Ovary (tissue), 9 donors: ENCODE results near the gene MOSMO. TPM values are rescaled to one million over a fixed set of nuclear protein-coding genes. Genes with fewer than 3 reads are reported as not detected.

ENCODE experiments used
- DNase-seq, 5 donors: peaks; one replicate each; pipeline ENCODE4 v3.0.0-alpha.2; 2019 to 2020
- H3K27ac ChIP-seq, 2 donors: fragments of 200-600 bp; one replicate each; pipeline versions ENCODE4 v1.5.1 to v1.8.0; 2019 to 2022
- H3K27me3 ChIP-seq: fragments of 200-600 bp; one replicate; pipeline ENCODE4 v1.8.0; 2022
- H3K36me3 ChIP-seq: fragments of 200-600 bp; sonication (generic); one replicate; pipeline ENCODE4 v1.5.1; 2019
- H3K4me1 ChIP-seq: one replicate; pipeline ENCODE4 v1.8.1; 2013; ENCODE audit warnings: mild to moderate bottlenecking, moderate library complexity; ENCODE audit not compliant: insufficient read depth
- H3K4me3 ChIP-seq: fragments of 200-600 bp; sonication (generic); one replicate; pipeline ENCODE4 v1.5.1; 2017
- H3K9me3 ChIP-seq, 2 donors: fragments of 200-600 bp in 1 of 2; sonication (generic) in 1 of 2; one replicate each; pipeline versions ENCODE4 v1.5.1 to v1.8.1; 2013 to 2019; ENCODE audit warnings: mild to moderate bottlenecking in 1 of 2, moderate library complexity in 1 of 2
- CTCF ChIP-seq, 3 donors: fragments of 450-650 bp in 2 of 3; fragments of 200-600 bp in 1 of 3; IDR thresholded peaks; one replicate each; pipeline versions ENCODE4 v1.5.1 to v1.8.0; 2016 to 2022; ENCODE audit warnings: antibody characterized with exemption in 3 of 3, mild to moderate bottlenecking in 1 of 3
- EP300 ChIP-seq: sonication (generic); formaldehyde crosslinking; IDR thresholded peaks from one replicate; pipeline ENCODE4 v1.6.1; 2017; ENCODE audit warnings: antibody characterized with exemption
- POLR2A ChIP-seq: fragments of 450-650 bp; IDR thresholded peaks from one replicate; pipeline ENCODE4 v1.6.1; 2017; ENCODE audit warnings: antibody characterized with exemption, mild to moderate bottlenecking, moderate library complexity
- WGBS, 3 donors: extraction: QIAGEN DNeasy Blood & Tissue Kit in 1 of 3; methylation state at CpG; one replicate each; pipeline versions ENCODE4 v1.1.5 to v1.1.7; 2013 to 2017; 5-methylcytosine and 5-hydroxymethylcytosine counted together
- intact Hi-C, 4 donors: fragments of 100-400 bp; cut with DNase I; formaldehyde crosslinking; loops; one replicate each; pipeline versions ENCODE4 v1.11.0 to v1.15.1; 2022 to 2023
- polyA plus RNA-seq, 2 donors: library from polyadenylated mRNA; stranded (reverse); fragments of 200-250 nt in 1 of 2; fragments of 350-450 nt in 1 of 2; fragmentation: Illumina TruSeq in 1 of 2; extraction: RNeasy Lipid Tissue Mini Kit (QIAGEN cat#74804) in 1 of 2; gene quantifications; one replicate each; pipeline ENCODE4 v1.2.3, GENCODE V29; 2013 to 2014
- total RNA-seq, 7 donors: library from RNA; depleted of rRNA in 2 of 7; stranded (reverse); fragments of >200 nt in 2 of 7; fragmentation: NEBNext Ultra II Directional in 3 of 7; extraction: Animal tissue kit (Norgen Biotek cat#: 25700) in 3 of 7; gene quantifications; one replicate each; pipeline versions ENCODE4 v1.1.0 to v1.2.4, GENCODE V29; 2016 to 2023
- donor health status: DM: no; HTN: no; CAD: no; lungs with moderate emphysema.
- donor health status: DM: no; HTN: no; CAD: no.
- donor health status: Bipolar disorder and iron deficiency.
- donor health status: DM: yes; HTN: yes; CAD: no.
- donor health status: DM: no; HTN: no; CAD: no.
- donor health status: DM: yes; HTN: yes; CAD: no.

The MOSMO gene
- total and polyA plus RNA-seq, 9 donors = 11.6 to 33.3 (median 18.2) TPM

GRCh38 chr16:21989751-21990150, 18.2 kb upstream of the MOSMO start:
- WGBS, 3 donors = 72 to 89% (median 73%) methylated on average over 2 of the region's 2 CpGs
- intact Hi-C loops = no loop called here
- no peak for DNase-seq
- Histone ChIP-seq H3K4me1 (peaks cover 2% of the 10 kb centered on the region), H3K4me3 (no peak overlapping the region), H3K27ac (no peak overlapping the region), H3K36me3 (no peaks in the 10 kb centered on the region), H3K27me3 (no peaks in the 10 kb centered on the region), H3K9me3 (no peaks in the 10 kb centered on the region)
- TF ChIP-seq CTCF (IDR thresholded peaks at IDR 0.05) = no peak
- no peak for TF ChIP-seq EP300
- TF ChIP-seq POLR2A = no peak

GRCh38 chr16:21990381-21990944, 17.4 kb upstream of the MOSMO start:
- no peak for DNase-seq
- no peak overlapping the region for H3K4me3 ChIP-seq
- TF ChIP-seq EP300 (no peak), POLR2A (no peak)
- H3K4me1 ChIP-seq = peaks cover 2% of the 10 kb centered on the region
- intact Hi-C loops = no loop called here
- no peaks in the 10 kb centered on the region for H3K36me3 ChIP-seq
- no peak overlapping the region for H3K27ac ChIP-seq
- 24 to 33% (median 33%) methylated on average over 3 of the region's 3 CpGs for WGBS, 3 donors
- H3K27me3 ChIP-seq = no peaks in the 10 kb centered on the region
- H3K9me3 ChIP-seq = no peaks in the 10 kb centered on the region

- intact Hi-C loops = no loop called here
- Histone ChIP-seq H3K4me3 (no peak overlapping the region), H3K27me3 (no peaks in the 10 kb centered on the region), H3K4me1 (peaks cover 2% of the 10 kb centered on the region), H3K36me3 (no peaks in the 10 kb centered on the region), H3K27ac (no peak overlapping the region), H3K9me3 (no peaks in the 10 kb centered on the region)
- DNase-seq = no peak
- 79 to 82% (median 81%) methylated on average over 6 of the region's 6 CpGs for WGBS, 3 donors
- no peak for TF ChIP-seq POLR2A
- no peak for TF ChIP-seq CTCF (IDR thresholded peaks at IDR 0.05)
- no peak for TF ChIP-seq EP300
Observed at GRCh38 chr16:21991621-21992020, 16.3 kb upstream of the MOSMO start.

GRCh38 chr16:21994856-21995465, 12.9 kb upstream of the MOSMO start:
- 74 to 79% (median 77%) methylated on average over 13 of the region's 13 CpGs for WGBS, 3 donors
- Histone ChIP-seq H3K27me3 (no peaks in the 10 kb centered on the region), H3K9me3 (no peaks in the 10 kb centered on the region), H3K4me1 (no peaks in the 10 kb centered on the region), H3K27ac (no peak overlapping the region), H3K36me3 (no peaks in the 10 kb centered on the region), H3K4me3 (no peak overlapping the region)
- TF ChIP-seq CTCF (IDR thresholded peaks at IDR 0.05) = no peak
- TF ChIP-seq EP300 = no peak
- TF ChIP-seq POLR2A = no peak
- DNase-seq = no peak
- intact Hi-C loops = no loop called here
